Cortex of kidney (tissue), 1 donor: ENCODE data around the gene CBX8.

ENCODE experiments used
- DNase-seq: peaks from one replicate; lab custom pipeline; 2025; lab: John Stamatoyannopoulos, UW

CBX8 gene

DNA sequence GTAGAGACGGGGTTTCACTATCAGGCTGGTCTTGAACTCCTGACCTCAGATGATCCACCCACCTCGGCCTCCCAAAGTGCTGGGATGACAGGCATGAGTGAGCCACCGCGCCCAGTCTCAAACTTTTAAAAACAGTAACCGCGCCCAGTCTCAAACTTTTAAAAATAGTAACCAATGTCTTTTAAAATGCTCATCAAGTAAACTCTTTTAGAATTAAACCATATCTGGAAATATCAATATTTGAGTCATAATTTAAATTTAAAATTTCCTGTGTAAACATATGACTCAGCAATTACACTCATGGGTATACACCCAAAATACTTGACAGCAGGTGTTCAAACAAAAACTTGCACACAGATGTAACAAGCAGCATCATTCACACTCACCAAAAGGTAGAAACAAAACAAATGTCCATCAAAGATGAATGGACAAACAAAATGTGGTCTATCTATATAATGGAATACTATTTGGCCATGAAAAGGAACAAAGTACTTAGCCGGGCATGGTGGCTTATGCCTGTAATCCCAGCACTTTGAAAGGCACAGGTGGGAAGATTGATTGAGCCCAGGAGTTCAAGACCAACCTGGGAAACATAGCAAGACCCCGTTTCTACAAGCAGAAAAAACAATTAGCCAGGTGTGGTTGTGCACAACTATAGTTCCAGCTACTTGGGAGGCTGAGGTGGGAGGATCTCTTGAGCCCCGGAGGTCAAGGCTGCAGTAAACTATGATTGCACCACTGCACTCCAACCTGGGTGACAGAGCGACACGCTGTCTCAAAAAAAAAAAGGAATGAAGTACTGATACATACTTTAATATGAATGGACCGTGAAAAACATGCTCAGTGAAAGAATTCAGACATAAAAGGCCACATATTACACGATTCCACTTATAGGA lies 46.0 kb downstream of the CBX8 start:
- no peak for DNase-seq

DNA sequence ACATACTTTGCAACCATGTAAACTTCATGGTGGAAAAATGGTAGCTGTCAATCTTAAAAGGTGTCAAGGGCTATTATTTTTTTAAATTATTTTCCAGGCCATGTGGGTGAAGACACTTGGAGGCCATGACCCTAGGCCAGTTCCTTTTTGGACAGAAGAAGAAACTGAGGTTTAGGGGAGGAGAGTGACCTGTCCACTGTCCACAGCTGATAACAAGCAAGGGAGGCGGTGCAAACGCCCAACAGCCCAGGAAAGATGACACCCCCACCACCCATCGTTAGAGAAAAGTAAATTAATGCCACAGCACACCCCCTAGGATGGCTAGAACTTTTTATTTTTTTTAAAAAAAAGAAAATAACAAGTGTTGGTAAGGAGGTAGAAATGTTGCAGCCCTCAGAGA lies 46.9 kb downstream of the CBX8 start:
- no peak for DNase-seq

DNA sequence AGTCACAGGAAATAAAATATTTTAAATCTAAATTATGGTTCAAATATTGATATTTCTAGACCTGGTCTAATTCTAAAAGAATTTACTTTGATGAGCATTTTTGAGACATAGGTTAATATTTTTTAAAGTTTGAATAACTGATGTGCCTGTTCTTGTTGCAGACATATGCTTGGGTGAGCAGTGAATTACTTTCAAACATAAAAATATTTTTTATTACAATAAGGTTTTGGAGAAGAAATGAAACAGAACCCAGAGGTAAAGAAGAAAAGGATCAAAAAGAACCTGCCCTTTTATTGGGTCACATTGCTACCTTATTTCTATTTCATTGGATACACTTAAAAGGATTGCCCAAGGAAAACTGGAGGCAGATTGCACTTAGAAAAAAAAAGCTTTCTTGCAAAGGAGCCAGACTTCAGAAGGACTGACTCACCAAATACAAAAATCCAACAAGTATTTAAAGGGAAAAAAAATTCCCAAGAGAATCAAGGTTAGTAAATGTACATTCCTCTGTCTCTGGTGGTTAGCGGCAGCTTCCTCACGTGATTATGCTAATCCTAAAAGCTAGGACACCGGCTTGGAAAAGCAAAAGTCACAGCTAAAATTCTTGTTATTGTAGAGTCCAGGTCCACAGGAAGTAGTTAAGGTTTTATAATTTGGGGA lies 47.6 kb downstream of the CBX8 start:
- no peak for DNase-seq

DNA sequence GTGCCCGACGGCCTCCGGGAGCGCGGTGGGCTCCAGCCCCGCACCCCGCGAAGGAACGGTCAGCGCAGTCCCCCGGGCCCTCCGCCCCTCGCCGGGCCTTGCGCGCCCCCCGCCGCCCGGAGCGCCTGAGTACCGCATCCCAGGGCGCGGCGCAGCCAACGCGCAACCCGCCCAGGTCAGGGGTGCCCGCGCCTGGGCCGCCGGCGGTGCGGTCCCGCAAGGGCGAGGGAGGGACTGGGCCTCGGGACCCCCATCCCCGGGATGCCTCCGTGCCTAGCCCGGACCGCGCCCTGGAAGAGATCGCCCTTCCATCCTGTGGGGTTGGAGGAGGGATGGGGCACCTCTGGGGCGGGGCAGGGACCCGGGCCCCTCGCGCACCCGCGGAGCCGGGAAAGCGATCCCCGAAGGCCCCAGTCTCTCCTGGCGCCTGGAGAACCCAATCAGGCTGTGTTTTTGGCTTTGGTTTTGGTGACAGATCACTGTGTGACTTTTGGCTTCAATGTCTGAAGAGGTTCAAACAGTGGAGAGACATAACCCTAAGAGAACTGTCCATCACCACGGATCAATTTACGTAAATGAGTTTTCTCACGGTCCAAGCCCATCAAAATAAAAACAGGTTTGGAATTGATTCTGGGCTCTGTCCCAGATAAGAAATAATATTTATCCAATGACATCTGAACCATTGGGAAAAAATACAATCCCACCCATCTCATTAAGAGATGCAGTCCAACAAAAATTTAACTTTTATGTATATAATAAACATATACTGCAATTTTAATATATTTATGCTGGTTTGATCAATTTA lies 48.4 kb downstream of the CBX8 start:
- DNase-seq: no peak

DNA sequence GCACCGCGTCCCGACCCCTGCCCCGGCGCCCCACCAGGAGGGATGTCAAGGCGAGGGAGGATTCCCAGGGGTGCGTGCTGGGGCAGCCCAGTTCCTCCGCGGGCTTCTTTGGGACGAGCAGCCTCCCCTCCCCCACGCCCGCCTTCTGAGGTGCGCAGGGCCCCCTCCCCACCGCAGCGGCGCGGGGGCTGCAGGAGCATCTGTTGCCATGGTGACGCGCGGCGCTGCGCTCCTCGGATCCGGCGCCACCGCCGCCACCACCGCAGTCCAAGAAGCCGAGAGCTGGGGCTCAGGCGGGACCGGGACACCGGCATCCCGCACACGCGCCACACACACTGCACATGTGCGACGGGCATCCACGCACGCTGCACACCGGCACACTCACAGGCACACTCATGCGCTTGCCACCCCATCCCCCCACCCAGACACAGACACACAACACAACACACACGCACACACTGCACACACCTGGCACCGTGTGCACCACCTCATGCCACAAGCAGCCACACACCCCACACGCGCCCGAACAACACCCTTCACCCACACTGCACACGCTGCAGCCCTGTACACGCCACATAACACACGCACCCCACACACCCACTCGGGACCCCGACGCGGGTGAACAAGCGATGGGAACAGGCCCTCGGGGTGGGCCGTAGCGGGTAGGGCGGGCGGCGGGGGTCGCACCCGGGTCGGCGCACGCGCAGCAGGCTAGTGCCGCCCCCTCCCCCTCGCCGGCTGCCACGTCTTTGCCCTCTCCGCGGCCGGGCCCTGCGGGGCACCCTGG lies 49.2 kb downstream of the CBX8 start:
- DNase-seq: no peak

DNA sequence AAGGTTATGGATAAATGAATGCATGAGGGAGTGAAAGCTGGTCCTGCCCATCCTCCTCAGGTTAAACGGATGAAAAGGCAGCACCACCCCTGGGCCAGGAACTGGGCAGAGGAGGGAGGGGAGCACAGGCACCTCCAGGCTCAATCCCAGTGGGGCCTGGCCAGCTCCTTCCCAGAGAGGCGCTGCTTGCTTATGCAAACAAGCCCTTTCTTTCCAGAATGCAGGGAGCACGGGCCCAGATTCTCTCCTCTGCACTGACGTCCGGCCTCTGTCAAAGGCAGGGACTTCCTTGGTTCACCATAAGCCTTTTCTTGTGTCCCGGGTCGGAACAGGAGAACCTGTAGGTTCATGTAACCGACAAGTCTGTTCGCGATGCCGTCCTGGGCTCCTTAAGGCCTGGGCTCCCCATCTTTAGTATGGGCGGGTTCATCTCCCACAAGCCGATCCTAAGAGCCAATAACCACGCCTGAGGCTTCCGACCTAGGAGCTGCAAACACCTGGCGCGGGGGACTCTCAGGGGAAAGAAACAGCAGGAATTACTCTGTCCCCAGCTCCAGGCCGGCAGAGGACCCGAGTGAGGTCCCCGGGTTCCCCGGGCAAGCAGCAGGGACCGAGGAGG lies 49.9 kb downstream of the CBX8 start:
- DNase-seq: no peak

DNA sequence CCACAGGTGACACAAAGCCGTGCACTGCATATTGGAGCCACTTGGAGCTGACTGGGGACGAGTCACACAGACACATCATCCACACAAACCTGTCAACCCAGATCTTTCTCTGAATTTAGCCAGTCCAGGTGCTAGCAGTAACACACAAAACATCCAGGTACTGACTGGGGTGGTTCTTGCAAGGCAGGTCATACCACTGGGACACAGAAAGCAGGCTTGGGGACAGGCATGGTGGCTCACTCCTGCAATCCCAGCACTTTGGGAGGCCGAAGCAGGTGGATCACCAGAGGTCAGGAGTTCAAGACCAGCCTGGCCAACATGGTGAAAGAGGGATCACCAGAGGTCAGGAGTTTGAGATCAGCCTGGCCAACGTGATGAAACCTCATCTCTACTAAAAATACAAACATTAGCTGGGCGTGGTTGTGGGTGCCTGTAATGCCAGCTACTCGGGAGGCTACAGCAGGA lies 51.2 kb downstream of the CBX8 start:
- no peak for DNase-seq

DNA sequence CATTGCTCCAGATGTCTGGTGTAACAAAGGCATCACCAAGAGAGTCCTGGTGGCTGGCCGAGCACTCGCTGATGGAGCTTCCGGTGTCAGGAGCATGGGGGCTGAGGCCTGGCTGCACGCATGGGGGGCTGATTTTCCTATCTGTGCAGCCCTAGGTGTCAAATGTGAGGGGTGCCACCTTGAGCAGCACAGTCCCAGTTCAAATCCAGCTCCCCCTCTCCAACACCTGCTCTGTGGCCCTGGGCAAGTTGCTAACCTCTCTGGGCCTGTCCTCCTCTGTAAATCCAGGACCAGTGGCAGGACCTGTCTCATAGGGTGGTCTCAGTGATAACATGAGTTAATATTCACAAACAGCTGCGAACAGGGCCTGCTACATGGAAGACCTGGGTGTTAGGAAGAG lies 53.3 kb downstream of the CBX8 start:
- no peak for DNase-seq

DNA sequence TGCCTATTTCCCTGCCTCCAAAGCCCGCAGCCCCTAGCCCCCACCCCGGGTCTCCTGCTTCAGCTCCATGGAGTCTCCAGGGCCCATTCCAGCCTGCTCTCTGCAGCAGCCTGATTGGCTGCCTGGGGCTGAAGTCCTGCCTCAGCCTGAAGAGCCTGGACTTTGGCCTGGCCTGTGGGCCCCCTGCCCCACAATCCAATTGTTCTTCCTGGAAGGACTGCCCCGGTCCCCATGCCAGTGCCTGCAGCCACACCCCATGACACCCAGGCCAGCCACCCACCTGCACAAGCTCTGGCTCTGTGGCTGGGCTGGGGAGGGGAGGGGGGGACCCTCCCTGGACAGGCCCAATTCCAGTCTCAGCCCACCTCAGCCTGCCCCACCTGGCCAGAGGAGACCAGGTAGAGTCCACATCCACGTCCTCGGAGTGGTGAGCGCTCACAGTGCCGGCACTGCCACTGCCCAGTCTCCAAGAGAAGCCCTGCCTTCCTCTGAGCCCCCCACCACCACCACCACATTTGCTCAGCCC lies 53.9 kb downstream of the CBX8 start:
- no peak for DNase-seq

DNA sequence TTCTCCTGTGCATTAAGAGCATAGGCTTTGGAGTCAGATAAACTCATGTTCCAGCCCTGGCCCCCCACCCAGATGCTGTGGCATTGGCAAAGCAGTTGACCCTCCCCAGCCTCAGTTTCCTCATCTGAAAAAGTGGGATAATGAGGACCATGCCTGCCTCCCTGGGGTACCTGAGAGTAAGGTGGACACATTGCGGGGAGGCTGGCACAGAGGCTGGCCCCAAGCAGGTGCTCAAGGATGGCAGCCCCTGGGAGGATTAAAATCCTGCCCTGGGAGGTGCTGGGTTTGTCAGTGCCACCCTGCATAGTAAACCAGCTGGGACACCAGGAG lies 54.3 kb downstream of the CBX8 start:
- no peak for DNase-seq
